HG03354 (cell line): Measurements from ENCODE around the gene ATG12.
"Not testable (repeated sequence)": the region's sequence is repeated elsewhere in the genome, so short reads cannot be mapped to it uniquely, and the experiment has no call there.

Experiments used
- ATAC-seq: cut with Tn5 transposase; IDR thresholded peaks from one replicate; pipeline ENCODE4 v1.9.1; 2021; ENCODE audit warnings: mild to moderate bottlenecking; ENCODE audit not compliant: unreplicated experiment, poor library complexity, severe bottlenecking

ATG12 gene

DNA sequence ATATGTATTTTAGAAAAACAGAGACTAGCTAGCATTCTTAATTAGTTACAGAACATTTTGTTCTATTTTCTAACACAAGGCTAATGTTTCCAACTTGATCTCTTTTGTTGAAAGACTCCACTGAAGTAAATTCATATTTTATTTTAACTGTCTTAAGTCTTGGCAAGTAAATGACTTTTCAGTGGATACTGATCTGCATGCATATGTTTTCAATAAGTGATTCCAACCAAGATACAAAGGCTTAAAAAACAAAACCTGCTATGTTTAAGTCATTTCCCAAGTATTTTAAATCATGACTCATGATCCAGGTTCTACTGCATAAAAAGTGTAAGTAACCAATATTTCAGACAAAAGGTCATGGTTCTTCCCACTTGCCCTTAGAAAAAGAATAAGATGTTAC lies 30.6 kb downstream of the ATG12 start:
- no peak for ATAC-seq

DNA sequence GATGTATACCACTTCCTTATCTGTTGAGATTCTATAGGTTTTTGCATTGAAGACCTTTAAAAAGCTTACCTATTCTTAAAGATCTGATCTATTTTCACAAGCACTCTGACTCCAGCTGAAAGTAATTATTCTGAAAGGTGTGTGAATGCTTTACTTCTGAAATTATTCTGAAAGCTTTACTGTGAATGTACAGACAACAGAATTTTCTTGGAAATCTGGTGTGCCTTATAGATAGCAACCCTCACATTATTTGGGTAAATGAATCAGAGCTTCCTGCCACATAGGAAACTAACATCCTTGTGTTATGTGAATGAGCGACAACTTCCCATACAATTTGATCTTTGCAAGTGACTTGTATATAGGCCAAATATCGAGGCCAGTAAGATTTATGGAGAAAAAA lies 31.4 kb downstream of the ATG12 start:
- ATAC-seq, result no peak

DNA sequence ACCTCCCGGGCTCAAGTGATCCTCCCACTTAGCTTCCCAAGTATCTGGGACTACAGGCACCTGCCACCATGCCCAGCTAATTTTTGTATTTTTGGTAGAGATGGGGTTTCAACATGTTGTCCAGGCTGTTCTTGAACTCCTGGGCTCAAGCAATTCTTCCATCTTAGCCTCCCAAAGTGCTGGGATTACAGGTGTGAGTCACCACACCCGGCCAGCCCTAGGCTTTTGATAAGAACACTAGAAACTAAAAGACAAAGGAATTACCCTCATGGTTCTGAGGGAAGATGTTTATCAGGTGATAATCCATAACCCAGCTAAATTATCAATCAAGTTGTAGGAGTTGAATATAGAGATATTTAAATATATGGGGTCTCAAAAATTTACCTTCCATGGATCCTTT lies 33.3 kb downstream of the ATG12 start:
- ATAC-seq, result not testable (repeated sequence)

DNA sequence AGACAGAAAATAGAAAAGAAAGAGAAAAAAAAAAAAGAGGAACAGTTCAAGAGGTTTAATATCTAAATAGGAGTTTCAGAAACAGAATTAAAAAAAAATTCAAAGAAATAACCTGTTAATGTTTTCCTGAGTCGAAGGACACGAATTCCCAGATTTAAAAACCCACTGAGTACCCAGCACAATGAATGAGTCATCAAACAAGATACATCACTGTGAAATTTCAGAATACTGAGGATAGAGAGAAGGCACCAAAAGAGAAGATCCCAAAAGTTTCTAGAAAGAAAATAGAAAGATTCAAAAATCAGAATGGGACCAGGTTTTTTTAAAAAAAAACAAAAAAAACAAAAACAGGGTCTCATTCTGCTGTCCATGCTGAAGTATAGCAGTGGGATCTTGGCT lies 33.7 kb downstream of the ATG12 start:
- no peak for ATAC-seq

DNA sequence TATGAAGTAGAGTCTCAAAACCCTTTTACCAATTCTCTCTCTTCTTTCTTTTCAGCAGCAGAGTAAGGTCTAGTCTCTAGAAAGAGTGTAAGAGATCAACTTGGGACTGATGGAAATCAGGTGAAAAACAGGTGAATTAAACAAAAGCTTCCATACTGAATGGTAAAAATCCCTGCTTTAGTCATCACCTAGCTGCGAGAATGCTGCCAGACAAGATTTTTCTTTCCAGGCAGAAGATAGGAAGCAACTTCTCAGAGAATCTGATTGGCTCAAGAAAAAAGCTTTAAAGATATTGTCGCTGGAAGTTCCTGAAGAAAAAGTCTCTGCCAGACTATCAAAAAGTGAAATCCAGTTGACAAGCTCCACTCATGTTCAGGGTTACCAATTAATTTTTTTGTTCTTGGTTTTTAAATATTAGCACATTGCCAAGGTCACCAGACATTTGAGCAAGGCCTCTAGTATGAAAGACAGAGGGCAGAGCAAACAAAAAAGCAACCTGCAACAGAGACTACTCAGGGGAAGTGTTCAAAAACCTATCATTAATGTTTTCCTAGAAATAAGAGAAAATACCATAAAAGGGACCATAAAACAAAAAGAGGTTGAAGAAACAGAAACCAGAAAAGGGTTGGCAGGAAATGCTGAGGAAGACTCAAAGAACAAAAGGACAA lies 34.2 kb downstream of the ATG12 start:
- ATAC-seq, result no peak

DNA sequence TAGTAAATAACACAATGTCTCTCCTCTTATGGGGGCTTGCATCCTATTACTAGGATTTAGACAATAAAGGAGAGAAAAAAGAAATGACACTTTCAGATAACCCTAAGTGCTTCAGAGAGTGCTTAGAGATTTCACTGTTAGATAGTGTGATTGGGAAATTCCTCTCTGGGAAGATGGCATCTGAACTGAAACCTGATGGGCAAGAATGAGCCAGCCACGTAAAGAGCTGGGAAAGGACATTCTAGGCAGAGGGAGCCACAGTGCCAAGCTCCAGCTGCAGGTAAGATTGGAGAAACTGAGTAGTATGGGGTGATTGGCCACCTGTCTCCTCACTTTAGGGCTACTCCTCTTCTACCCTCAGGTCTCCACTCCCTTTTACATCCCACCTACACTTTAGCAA lies 39.4 kb downstream of the ATG12 start:
- ATAC-seq, result no peak

DNA sequence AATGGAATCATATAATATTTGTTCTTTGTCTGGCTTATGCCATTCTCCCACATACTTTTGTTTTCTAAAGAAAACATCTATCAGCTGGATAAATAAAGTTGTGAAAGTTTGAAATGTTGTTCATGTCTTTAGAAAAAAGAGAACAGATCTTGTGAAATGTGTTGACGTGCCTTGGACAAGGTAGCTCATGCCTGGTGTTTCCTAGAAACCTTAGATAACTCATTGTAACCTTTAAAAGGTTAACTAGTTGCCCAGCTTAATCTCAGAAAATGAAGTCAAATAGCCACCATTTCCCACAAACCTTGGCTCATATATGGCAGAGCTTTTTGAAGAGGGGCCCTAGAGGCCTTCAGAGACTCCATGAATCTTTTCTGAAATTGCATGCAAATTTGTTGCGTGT lies 40.2 kb downstream of the ATG12 start:
- ATAC-seq, result no peak

DNA sequence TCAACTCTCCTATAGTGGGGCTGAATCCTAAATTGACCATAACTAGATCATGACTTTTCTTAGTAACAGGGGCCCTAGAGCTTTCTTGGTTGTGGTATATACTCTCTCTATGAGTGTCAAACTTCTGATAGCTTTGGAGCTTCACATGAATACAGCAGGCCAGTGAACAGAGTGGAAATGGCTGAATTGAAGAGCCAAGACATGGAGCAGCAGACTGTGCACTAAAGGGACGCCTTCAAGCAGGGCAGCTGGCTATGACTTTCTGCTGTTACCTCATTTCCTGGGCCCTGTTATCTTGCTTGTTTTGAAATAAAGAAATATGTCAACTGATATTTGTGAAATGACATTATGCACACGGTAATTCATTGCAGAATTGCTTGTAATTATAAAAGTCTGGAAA lies 41.3 kb downstream of the ATG12 start:
- ATAC-seq, result no peak

DNA sequence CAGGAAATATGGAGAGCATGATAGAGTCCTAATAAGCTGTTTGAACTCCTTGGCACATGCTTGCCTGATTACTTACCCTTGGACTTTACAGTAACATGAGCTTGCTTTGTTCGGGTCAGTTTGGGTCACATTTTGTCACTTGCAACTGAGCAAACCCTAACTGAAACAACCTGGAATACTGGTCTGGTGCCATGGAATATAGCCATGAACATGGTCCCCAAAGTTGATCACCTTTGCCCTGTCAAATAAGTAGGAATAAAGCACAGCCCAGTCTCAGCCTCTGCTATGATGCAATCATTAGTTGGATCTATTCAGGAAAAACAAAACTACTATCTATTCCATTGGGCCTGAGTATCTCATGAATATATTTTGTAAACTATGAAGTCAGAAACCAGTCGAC lies 43.1 kb downstream of the ATG12 start:
- ATAC-seq, result no peak

DNA sequence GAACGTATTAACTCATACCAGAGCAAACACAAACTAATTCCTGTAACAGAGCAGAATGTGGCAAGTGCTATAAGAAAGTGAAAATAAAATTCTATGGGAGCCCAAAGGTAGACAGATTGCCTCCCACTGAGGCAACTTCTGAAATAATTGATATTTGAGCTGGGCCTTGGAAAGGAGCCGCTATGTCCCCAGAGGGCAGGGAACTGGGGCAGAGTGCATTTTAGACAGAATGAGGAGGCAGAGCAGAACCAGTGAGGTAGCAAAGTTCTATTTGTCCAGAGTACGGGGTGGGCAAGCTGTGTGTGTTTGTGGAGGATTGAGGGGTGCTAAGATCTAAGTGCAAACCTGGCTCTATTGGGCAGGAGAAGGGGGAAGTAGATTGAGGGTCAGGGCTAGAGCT lies 44.7 kb downstream of the ATG12 start:
- ATAC-seq, result no peak

DNA sequence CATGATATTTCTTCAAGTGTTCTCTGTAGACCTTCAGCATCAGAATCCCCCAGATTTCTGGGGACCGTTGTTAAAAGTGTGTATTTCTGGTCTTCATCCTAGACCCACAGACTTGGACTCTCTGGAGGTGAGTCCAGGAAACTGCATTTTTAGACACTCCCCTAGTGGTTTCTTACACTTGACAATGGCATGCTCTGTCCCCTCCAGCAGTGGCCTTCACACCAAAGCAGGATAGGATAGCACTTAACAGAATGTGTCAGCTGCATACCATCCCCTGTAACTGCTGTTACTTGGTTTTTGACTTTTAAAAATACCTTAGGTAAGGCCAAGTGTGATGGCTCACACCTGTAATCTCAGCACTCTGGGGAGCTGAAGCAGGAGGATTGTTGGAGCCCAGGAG lies 45.7 kb downstream of the ATG12 start:
- ATAC-seq, result no peak

DNA sequence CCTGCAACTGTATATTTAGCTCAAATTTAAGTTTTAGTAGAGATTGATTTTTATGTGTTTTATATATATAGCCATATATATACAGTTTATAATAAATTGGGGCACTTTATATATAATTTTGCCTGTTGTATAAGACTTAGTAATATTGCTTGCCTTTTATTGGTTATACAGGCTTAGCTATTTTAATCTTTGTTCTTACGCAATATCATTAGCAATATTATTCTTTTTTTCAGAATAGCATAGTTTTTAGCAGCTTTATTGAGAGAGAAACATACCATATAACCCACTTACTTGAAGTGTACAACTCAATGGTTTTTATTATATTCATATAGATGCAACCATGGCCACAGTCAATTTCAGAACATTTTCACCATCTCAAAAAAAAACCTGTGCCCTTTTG lies 52.9 kb downstream of the ATG12 start:
- ATAC-seq, result no peak

DNA sequence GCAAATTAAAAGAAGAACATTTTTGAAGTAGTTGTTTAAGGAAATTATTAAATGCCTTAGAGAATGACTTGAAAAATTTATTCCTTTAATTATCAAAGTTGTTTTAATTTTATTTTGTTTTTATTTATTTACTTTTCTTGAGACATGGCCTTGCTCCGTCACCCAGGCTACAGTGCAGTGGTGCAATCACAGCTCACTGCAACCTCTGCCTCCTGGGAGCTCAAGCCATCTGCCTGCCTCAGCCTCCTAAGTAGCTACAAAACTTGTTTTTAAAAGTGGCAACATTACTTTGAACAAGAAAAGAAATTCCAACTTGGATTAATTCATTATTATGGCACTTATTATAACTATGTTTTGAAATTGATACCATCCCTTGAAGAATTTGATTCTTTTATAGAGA lies 53.9 kb downstream of the ATG12 start:
- no peak for ATAC-seq

DNA sequence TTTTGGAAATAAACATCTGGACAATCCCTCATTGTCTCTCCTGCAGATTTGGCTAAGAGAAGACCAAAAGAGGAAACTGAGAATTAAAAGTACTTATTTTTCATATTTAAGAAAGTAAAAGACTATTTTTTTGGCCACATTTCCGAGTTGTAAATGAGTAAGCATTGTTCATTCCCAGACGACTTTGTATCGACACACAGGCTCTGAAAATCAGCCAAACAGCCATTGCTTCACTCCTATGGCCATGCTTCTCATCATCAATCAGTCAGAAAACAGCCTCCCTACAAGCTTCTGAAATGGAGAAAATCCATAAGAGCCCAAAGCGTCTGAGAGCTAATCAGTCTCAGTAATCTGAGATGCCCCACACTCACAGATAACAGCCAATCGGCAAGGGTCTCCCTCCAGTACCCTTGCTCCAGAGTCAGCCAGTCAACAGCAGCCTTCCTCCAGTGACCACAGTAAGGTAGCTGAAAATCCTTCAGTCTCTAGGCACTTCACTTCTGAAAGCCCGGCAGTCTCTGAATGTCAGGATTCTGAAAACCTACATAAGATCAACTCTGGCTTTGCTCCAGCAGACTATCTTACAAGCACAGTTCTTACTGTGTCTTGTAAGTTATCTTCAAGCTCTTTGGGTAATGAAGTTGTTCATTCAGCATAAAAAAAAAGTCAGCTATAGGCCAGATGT lies 55.8 kb downstream of the ATG12 start:
- no peak for ATAC-seq

DNA sequence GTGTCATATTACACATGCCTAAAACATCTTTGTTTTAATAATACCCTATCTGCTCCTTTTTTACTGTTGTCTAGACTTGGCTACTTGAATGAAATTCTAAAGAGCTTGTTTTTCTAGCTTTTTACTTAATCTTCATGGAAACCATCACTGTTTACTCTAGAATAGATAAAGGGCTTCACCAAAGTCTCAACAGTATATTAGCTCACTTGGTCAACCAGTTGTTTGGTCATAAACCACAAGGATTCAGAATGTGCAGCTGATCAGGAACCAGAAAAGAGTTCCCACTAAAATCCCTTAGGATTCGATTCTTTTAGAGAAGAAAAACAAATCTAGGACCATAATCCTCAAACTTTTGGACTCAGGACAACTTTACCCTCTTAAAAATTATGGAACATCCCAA lies 62.9 kb downstream of the ATG12 start:
- no peak for ATAC-seq
